GM19468 (cell line): Measurements from ENCODE around the gene RBX1.

Experiments used
- ATAC-seq: cut with Tn5 transposase; IDR thresholded peaks from one replicate; pipeline ENCODE4 v1.9.1; 2021; ENCODE audit warnings: mild to moderate bottlenecking, moderate library complexity, moderate number of reproducible peaks; ENCODE audit not compliant: unreplicated experiment; ENCODE audit errors: extremely low read depth

RBX1 gene

DNA sequence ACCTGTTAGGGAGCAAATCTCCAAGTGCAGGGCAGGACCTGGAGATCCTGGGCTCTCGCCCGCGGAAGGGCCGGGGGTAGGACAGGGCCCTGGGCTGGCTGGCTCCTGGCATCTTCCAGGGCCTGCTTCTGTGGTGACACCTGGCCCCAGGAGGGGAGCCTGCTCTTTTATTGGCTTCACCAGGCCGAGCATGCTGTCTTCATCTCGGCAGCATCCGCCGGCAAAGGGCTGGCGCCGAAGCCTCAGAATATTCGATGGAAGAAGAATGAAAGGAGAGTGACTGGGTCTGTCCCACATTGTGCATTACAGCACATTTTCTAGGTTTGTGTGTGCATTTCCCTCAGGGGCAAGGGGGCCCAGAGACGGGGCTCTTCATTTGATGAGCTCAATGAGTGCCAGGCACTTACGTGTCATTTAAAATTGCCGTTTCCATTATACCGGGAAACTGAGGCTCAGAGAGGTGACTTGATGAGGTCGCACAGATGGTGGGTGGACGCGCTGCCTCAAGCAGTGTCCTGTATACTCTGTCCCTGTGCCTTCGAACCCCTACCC, 70.0 kb downstream of the RBX1 start:
- no peak for ATAC-seq

GRCh38 chr22:41021613-41022454, 70.7 kb downstream of the RBX1 start:
- ATAC-seq: no peak

DNA sequence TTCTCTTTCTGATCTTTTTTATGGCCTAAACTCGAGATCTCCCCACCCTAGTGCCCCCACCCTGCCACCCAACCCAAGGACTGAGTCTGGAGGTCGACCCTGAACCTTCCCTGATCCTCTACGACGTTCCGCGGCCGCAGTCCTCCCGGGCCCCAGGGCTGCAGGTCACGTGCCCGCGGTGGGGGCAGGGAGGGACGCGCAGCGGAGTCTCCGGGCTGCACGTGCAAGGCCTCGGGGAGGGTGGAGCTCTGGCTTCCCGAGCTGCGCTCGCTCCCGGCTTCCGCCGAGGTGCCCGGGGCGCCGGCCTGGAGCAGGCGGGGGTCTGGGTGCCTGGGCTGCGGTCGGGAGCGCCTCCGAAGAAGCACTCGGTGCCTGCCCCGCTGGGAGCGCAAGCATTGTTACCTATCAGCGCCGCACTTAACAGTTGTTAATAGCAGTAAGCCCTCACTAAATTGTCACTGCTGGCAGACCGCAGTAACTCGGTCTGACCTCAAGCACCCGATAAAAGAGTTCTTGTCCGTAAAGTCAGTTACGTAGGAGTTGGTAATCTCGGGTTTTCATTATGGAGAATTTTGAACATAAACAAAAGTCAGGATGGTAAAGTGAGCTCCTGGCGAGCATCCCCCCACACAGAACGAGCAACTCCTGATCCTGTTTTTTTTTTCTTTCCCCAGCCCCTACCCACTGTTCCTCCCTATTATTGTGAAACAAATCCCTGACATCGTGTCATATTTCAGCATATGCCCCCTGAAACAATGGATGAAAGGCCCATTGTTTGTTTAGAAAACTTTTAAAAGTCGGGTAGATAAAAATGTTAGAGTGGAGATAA, 71.5 kb downstream of the RBX1 start:
- ATAC-seq: peak; percentile 39
